Adipocyte (in vitro differentiated cells): Measurements from ENCODE around the gene CYBRD1.
"Not testable (repeated sequence)": the region's sequence is repeated elsewhere in the genome, so short reads cannot be mapped to it uniquely, and the experiment has no call there.

Source experiments
- DNase-seq: peaks from one replicate; pipeline ENCODE4 v3.0.0-alpha.2; 2015; ENCODE audit warnings: low read depth
- H3K27me3 ChIP-seq: replicated peaks from 2 replicates; pipeline ENCODE4 v1.7.0; 2013; ENCODE audit warnings: mild to moderate bottlenecking, low read length, moderate library complexity; ENCODE audit not compliant: control insufficient read depth, insufficient read depth
- H3K36me3 ChIP-seq: 2 replicates; pipeline ENCODE4 v1.7.0; 2013; ENCODE audit warnings: low read length, mild to moderate bottlenecking, moderate library complexity; ENCODE audit not compliant: control insufficient read depth, insufficient read depth, severe bottlenecking
- H3K4me1 ChIP-seq: 2 replicates; pipeline ENCODE4 v1.7.0; 2013; ENCODE audit warnings: mild to moderate bottlenecking, low read length, moderate library complexity; ENCODE audit not compliant: control insufficient read depth, insufficient read depth
- H3K4me3 ChIP-seq: 2 replicates; pipeline ENCODE4 v1.7.0; 2013; ENCODE audit warnings: mild to moderate bottlenecking, low read length, moderate library complexity
- H3K9ac ChIP-seq: 2 replicates; pipeline ENCODE4 v1.7.0; 2013; ENCODE audit warnings: mild to moderate bottlenecking, low read length, moderate library complexity
- H3K9me3 ChIP-seq: 2 replicates; pipeline ENCODE4 v1.7.0; 2013; ENCODE audit warnings: mild to moderate bottlenecking, low read length, moderate library complexity; ENCODE audit not compliant: control insufficient read depth

Gene CYBRD1

GRCh38 chr2:171490577-171490976 is 31.7 kb upstream of the CYBRD1 start:
- Histone ChIP-seq H3K36me3 (peaks cover 3% of the 10 kb centered on the region), H3K27me3 (no peaks in the 10 kb centered on the region)

GRCh38 chr2:171491292-171491691 is 31.0 kb upstream of the CYBRD1 start:
- Histone ChIP-seq H3K4me3 (no peak overlapping the region), H3K9me3 (no peaks in the 10 kb centered on the region), H3K4me1 (no peaks in the 10 kb centered on the region), H3K9ac (no peak overlapping the region), H3K27me3 (no peaks in the 10 kb centered on the region), H3K36me3 (no peaks in the 10 kb centered on the region)
- DNase-seq = no peak

More at GRCh38 chr2:171490577-171490976, 31.7 kb upstream of the CYBRD1 start:
- Histone ChIP-seq H3K9ac (no peak overlapping the region), H3K4me3 (no peak overlapping the region), H3K4me1 (no peaks in the 10 kb centered on the region), H3K9me3 (no peaks in the 10 kb centered on the region)
- no peak for DNase-seq

DNA sequence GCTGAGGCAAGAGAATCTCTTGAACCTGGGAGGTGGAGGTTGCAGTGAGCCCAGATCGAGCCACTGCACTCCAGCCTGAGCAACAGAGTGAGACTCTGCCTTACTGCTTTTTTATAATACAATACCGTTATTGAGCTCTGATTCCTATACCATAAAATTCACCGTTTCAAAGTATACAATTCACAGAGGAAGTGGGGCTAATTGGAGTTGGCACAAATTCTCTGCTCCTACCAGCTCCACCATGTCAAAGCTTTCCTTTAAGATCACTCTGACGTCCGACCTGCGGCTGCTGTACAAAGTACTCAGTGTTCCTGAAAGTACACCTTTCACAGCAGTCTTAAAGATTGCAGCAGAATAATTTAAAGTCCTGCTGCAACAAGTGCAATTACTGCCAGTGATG is 29.6 kb upstream of the CYBRD1 start:
- Histone ChIP-seq H3K36me3 (no peaks in the 10 kb centered on the region), H3K4me3 (no peak overlapping the region), H3K9ac (no peak overlapping the region), H3K4me1 (no peaks in the 10 kb centered on the region), H3K27me3 (no peaks in the 10 kb centered on the region), H3K9me3 (no peaks in the 10 kb centered on the region)
- no peak for DNase-seq

- H3K4me3 ChIP-seq, H3K9me3 ChIP-seq, H3K27me3 ChIP-seq, DNase-seq, H3K4me1 ChIP-seq, H3K9ac ChIP-seq, H3K36me3 ChIP-seq: not testable (repeated sequence)
These were observed 24.6 kb upstream of the CYBRD1 start for GRCh38 chr2:171497664-171498063.

DNA sequence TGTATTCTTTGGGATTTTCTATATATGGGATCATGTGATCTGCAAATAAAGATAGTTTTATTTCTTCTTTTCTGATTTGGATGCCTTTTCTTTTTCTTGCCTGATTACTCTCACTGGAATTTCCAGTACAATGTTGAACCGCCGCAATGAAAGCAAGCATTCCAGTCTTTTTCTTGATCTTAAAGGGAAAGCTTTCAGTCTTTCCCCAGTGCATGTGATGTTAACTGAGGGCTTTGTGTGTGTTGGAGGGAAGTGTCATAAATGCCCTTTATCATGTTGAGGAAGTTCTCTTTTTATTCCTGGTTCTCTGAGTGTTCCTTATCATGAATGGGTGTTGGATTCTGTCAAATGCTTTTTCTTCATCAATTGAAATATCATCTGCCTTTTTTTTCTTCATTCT is 16.9 kb upstream of the CYBRD1 start:
- H3K27me3 ChIP-seq = no peaks in the 10 kb centered on the region
- no peaks in the 10 kb centered on the region for H3K36me3 ChIP-seq
- H3K9me3 ChIP-seq = peaks cover 3% of the 10 kb centered on the region
- H3K9ac ChIP-seq = no peak overlapping the region
- no peak overlapping the region for H3K4me3 ChIP-seq
- no peaks in the 10 kb centered on the region for H3K4me1 ChIP-seq
- DNase-seq = no peak

DNA sequence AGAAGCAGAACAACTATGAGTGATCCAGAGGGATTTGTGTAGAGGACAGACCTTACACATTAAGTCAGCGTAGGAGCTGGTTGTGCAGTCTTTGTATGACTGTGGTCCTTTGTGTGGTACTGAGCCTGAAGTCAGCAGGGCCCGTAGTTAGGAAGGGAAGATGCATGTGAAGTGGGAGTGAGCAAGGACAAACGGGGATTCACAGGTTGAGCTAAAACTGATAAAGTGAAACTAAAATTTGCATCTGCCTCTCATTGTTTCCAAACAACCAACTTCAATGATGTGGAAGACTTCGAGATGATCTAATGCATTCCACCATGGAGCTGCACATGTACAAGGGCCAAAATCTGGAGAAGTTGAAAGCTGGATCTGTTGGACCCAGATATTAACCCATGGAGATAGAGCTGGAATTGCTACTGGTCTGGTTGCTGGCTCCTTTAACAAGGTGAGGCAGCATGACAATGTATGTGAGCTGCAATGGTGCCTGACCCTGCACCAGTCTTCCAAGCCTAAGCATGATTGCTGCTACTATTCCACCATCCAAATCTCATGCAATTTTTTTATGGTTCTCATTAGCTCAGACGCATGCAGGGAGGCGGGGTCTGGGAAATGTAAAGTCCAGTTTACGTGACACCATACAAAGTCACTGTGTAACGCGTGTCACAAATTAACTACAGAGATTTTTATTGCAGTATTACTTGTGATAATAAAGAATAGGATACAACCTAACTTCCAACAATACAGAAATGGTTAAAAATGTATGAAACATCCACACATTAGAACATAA is 12.1 kb upstream of the CYBRD1 start:
- Histone ChIP-seq H3K4me3 (no peak overlapping the region), H3K27me3 (no peaks in the 10 kb centered on the region), H3K36me3 (no peaks in the 10 kb centered on the region), H3K9me3 (no peaks in the 10 kb centered on the region), H3K9ac (no peak overlapping the region), H3K4me1 (no peaks in the 10 kb centered on the region)
- DNase-seq = no peak

GRCh38 chr2:171512014-171512413 is 10.3 kb upstream of the CYBRD1 start:
- Histone ChIP-seq H3K36me3 (no peaks in the 10 kb centered on the region), H3K27me3 (no peaks in the 10 kb centered on the region), H3K9me3 (no peaks in the 10 kb centered on the region), H3K4me1 (peaks cover 13% of the 10 kb centered on the region), H3K9ac (no peak overlapping the region), H3K4me3 (no peak overlapping the region)
- DNase-seq = no peak

GRCh38 chr2:171512683-171513195 is 9.5 kb upstream of the CYBRD1 start:
- Histone ChIP-seq H3K4me1 (peaks cover 13% of the 10 kb centered on the region), H3K9ac (no peak overlapping the region), H3K27me3 (no peaks in the 10 kb centered on the region), H3K36me3 (no peaks in the 10 kb centered on the region), H3K4me3 (no peak overlapping the region), H3K9me3 (no peaks in the 10 kb centered on the region)
- no peak for DNase-seq

DNA sequence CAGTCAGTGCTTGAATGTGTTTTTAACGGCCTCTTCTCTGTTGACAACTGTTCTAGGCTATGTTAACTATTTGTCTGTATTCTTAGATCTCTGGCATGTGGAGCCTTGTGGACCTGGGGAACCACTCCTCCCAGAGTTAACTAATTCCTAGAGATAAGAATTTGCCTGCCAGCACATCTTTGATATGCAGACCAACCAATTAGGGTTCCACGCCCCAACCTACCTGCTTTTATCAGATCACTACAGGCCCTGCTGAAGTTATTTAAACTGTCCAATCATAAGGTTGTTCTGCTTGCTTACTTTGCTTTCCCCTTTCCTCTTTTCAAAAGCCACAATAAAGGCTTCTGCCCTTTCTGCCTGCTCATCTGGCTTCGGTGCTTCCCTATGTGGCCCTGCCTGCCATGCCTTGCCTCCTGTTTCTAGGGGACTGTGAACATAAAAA is 8.5 kb upstream of the CYBRD1 start:
- H3K4me1 ChIP-seq = peaks cover 13% of the 10 kb centered on the region
- no peak for DNase-seq
- H3K27me3 ChIP-seq = no peaks in the 10 kb centered on the region
- no peaks in the 10 kb centered on the region for H3K9me3 ChIP-seq
- no peak overlapping the region for H3K4me3 ChIP-seq
- no peak overlapping the region for H3K9ac ChIP-seq
- H3K36me3 ChIP-seq = no peaks in the 10 kb centered on the region

GRCh38 chr2:171514908-171515582 is 7.2 kb upstream of the CYBRD1 start:
- no peak overlapping the region for H3K4me3 ChIP-seq
- DNase-seq = no peak
- H3K9me3 ChIP-seq = no peaks in the 10 kb centered on the region
- H3K9ac ChIP-seq = no peak overlapping the region
- H3K27me3 ChIP-seq = no peaks in the 10 kb centered on the region
- peaks cover 13% of the 10 kb centered on the region for H3K4me1 ChIP-seq
- H3K36me3 ChIP-seq = no peaks in the 10 kb centered on the region

DNA sequence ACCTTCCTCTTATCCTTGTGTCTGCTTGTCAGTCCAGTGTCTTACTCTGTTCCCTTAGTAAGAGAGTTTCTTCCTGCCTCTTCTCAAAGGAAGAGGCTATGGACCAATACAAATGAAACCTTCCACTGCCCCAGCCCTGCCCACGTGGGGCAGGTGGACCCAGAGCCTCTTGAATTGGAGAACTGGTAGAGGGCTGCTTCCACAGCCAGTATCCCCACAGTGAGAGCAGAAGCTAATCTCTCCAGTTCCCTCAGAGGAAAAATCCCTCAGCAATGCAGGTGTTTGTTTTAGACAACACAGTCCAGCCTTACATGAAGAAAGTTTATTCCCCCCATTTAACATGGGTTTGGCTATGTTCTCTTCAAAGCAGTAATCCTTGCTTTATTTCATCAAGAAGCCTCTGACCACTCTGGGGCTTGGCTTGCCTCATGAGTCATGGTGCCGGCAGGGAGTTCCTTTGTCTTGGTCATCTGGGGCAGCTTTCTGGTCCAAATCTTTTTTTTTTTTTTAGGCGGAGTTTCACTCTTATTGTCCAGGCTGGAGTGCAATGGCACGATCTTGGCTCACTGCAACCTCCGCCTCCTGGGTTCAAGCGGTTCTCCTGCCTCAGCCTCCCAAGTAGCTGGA is 6.5 kb upstream of the CYBRD1 start:
- Histone ChIP-seq H3K4me3 (peak overlapping the region; percentile 51), H3K4me1 (peaks cover 13% of the 10 kb centered on the region), H3K9ac (no peak overlapping the region), H3K9me3 (no peaks in the 10 kb centered on the region), H3K36me3 (no peaks in the 10 kb centered on the region), H3K27me3 (no peaks in the 10 kb centered on the region)
- DNase-seq = peak; percentile 76
